ENCODE results near the gene MCHR1. TPM values are rescaled to one million over a fixed set of nuclear protein-coding genes. Genes with fewer than 3 reads are reported as not detected.
"Not testable (repeated sequence)": the region's sequence is repeated elsewhere in the genome, so short reads cannot be mapped to it uniquely, and the experiment has no call there.

The MCHR1 gene
- total RNA-seq, 1 donor: under 0.01 TPM

DNA sequence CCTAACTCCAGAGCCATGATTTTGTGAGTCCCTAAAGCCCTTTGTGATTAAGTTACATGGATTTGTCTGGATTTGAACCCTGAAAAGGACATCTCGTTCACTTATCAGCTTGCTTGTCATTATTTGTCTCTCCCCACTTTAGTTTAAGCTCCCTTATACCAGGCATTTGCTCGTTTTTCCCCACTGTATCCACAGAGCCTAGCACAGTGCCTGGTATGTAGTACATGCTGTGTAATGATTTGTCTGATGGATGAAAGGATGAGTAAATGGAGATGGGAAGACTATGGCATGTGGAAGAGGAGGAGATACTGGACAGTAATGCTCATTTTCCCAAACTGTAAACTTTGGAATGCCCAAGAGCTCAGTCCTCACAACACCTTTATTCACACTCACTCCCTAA, 9.2 kb upstream of the MCHR1 start:
- no peak for DNase-seq (ENCODE audit: low read depth)
- H3K4me3 ChIP-seq (ENCODE audit: low read depth, low read length): no peak overlapping the region
- TF ChIP-seq, protein P1, sequence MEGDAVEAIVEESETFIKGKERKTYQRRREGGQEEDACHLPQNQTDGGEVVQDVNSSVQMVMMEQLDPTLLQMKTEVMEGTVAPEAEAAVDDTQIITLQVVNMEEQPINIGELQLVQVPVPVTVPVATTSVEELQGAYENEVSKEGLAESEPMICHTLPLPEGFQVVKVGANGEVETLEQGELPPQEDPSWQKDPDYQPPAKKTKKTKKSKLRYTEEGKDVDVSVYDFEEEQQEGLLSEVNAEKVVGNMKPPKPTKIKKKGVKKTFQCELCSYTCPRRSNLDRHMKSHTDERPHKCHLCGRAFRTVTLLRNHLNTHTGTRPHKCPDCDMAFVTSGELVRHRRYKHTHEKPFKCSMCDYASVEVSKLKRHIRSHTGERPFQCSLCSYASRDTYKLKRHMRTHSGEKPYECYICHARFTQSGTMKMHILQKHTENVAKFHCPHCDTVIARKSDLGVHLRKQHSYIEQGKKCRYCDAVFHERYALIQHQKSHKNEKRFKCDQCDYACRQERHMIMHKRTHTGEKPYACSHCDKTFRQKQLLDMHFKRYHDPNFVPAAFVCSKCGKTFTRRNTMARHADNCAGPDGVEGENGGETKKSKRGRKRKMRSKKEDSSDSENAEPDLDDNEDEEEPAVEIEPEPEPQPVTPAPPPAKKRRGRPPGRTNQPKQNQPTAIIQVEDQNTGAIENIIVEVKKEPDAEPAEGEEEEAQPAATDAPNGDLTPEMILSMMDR (IDR thresholded peaks at IDR 0.05; ENCODE audit: insufficient read depth, low read length): no peak

DNA sequence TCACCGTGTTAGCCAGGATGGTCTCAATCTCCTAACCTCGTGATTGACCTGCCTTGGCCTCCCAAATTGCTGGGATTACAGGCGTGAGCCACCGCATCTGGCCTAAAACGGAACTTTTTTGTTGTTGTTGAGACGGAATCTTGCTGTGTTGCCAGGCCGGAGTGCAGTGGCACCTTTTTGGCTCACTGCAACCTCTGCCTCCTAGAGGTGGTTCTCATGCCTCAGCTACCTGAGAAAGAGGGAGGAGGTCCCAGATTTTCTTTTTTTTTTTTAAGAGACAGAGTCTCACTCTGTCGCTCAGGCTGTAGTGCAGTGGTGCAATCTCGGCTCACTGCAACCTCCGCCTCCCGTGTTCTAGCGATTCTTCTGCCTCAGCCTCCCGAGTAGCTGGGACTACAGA, 7.9 kb upstream of the MCHR1 start:
- no peak for DNase-seq (ENCODE audit: low read depth)
- H3K4me3 ChIP-seq (ENCODE audit: low read depth, low read length): no peak overlapping the region

DNA sequence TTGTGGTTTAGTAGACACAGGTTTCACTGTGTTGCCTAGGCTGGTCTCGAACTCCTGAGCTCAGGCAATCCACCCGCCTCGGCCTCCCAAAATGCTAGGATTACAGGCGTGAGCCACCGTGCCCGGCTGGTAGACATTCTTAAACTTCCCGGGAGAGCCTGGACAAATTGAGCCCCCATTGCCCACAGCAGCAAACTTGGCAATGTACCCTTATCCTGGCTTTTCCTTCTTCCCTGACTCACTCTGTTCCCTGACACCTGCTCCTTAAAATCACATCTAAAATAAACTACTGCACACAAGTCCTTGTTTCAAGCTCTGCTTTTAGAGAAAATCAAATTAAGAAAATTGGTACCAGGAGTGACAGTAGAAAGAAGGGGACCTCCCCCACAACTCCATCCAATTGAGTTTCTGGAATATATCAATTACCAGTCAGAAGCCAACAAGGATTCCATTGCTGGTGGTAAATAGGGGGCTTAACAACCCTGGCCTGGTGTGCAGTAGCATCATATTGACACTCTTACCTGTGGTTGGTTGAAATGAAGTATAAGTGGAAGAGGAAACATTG, 7.4 kb upstream of the MCHR1 start:
- H3K4me3 ChIP-seq (ENCODE audit: low read depth, low read length): no peak overlapping the region
- TF ChIP-seq, protein P1 (IDR thresholded peaks at IDR 0.05; ENCODE audit: insufficient read depth, low read length): no peak
- no peak for DNase-seq (ENCODE audit: low read depth)

More for the DNA sequence above, 7.9 kb upstream of the MCHR1 start:
- TF ChIP-seq, protein P1 (IDR thresholded peaks at IDR 0.05; ENCODE audit: insufficient read depth, low read length): no peak

DNA sequence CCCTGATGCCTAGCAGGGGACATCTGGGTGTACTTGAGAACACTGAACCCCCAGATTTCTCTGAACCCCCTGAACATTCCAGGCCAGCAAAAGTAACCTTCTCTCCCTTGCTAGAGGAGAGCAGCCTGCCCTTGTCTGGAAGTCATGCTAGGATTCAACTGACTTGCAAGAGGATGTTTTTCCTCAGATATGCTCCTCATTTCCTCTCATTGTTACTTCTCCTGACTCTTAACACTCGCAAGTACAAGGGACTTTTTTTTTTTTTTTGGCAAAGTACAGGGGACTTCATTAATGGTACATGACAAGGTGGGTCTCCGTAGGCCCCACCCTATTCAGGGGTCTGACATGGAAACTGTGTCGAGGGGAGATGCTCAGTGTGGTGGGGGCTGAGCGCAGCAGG, 6.3 kb upstream of the MCHR1 start:
- H3K4me3 ChIP-seq (ENCODE audit: low read depth, low read length): no peak overlapping the region
- DNase-seq (ENCODE audit: low read depth): no peak
- TF ChIP-seq, protein P1 (IDR thresholded peaks at IDR 0.05; ENCODE audit: insufficient read depth, low read length): no peak

DNA sequence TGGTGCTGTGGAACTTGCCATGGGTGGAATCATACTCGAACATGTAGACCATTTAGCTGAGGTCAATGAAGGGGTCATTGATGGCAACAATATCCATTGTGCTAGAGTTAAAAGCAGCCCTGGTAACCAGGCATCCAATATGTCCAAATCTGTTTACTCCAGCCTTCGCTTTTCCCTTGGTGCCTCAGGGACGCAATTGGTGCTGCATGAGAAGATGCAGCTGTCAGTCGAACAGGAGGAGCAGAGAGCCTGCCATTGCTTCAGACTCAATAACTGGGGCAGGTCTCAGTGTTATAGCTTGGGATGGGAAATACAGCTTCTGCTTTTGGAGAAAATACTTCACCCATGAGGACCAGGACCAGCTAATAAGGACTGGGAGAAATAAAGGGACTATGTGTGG, 5.0 kb upstream of the MCHR1 start:
- TF ChIP-seq, protein P1 (IDR thresholded peaks at IDR 0.05; ENCODE audit: insufficient read depth, low read length): no peak
- H3K4me3 ChIP-seq (ENCODE audit: low read depth, low read length): no peak overlapping the region
- no peak for DNase-seq (ENCODE audit: low read depth)

DNA sequence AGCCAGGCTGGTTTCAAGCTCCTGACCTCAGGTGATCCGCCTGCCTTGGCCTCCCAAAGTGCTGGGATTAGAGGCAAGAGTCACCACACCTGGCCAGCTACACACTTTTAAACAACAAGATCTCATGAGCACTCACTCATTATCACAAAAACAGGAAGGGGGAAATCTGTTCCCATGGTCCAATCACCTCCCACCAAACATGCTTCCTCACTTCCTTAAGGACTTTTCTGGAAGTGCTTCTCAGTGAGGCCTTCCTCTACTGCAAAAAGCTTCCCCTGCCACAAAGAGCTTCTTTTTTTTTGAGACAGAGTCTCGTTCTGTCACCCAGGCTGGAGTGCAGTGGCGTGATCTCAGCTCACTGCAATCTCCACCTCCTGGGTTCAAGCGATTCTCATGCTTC, 3.1 kb upstream of the MCHR1 start:
- DNase-seq (ENCODE audit: low read depth); H3K4me3 ChIP-seq (ENCODE audit: low read depth, low read length): not testable (repeated sequence)

DNA sequence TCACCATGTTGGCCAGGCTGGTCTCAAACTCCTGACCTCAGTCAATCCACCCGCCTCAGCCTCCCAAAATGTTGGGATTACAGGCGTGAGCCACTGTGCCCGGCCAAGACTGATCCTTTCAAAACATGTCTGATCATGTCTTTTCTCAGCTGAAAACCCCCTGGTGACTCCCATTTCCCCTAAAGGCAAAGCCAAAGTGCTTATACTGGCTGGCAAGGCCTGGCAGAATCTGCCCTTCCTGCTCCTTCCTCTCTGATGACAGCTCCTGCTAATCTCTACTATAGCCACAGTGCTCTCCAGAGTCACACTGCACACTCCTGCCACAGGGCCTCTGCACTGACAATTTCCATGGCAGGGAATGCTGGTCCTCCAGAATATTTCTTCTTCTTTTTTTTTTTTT, 2.6 kb upstream of the MCHR1 start:
- no peak for DNase-seq (ENCODE audit: low read depth)
- TF ChIP-seq, protein P1 (IDR thresholded peaks at IDR 0.05; ENCODE audit: insufficient read depth, low read length): no peak
- no peak overlapping the region for H3K4me3 ChIP-seq (ENCODE audit: low read depth, low read length)
